HG02885 (cell line): ENCODE results near the gene SLC25A19.

Source experiments
- ATAC-seq: cut with Tn5 transposase; IDR thresholded peaks from one replicate; pipeline ENCODE4 v1.9.1; 2021; ENCODE audit warnings: mild to moderate bottlenecking; ENCODE audit not compliant: unreplicated experiment, poor library complexity

Gene SLC25A19

GRCh38 chr17:75244133-75244866, 44.9 kb downstream of the SLC25A19 start:
- ATAC-seq, result peak; percentile 47

DNA sequence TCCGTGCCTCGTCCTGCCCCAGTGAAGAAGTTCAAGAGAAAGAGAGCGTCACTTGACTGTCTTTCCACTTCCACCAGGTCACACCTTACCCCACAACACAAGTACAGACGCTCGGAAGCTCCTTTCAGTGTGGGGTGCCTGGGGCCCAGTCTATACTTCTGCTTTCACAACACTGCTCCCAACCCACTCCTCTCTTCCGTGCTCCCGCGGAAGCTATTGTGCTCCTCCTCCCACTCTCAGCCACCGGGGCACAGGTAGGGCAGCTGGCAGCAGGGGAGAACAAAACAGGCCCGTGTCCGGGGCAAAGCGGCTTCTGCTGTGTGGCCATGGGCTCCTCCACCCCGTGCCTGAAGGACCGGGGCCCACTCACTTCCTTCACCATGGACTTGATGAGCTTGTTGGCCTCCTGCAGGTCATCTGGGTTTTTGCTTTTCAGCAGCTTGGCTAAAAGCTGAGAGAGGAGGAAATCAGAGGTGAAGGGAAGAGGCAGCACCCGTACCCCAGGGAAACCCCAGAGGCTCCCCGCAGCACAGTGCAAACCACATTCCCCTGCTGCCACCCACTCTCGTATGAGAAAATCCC, 46.7 kb downstream of the SLC25A19 start:
- peak; percentile 58 for ATAC-seq

GRCh38 chr17:75241996-75242460, 47.2 kb downstream of the SLC25A19 start:
- ATAC-seq, result no peak

DNA sequence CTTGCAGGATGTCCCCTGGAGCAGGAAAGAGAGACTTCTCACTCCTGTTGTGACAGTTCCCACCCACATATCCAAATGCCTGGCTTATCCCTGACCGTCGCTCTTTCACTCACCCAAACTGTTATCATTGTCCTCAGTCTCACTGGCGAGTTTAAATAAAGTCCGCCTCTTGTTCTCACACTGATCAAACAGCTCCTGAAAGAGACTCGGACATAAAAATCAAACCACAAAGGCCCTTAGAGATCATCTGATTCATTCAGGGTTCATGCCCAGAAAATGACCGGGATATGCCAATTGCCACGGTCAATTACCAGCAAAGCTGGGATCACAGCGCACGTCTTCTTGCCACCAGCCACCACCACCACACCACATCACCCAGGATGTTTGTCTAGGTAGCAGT, 47.7 kb downstream of the SLC25A19 start:
- ATAC-seq, result no peak

DNA sequence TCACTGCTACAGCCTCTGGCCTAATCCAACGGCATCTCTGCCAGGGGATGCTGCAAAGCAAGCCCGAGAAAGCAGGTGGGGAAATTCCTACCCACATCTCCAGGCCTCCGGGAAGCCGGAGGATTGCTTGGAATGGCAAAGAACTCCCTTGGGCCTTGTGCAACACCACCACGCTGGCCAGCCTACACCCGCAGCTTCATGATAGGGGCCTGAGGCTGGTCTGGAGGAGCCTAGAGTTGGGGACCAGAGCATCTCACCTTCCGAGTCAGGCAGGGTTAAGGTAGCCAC, 48.1 kb downstream of the SLC25A19 start:
- ATAC-seq, result no peak

DNA sequence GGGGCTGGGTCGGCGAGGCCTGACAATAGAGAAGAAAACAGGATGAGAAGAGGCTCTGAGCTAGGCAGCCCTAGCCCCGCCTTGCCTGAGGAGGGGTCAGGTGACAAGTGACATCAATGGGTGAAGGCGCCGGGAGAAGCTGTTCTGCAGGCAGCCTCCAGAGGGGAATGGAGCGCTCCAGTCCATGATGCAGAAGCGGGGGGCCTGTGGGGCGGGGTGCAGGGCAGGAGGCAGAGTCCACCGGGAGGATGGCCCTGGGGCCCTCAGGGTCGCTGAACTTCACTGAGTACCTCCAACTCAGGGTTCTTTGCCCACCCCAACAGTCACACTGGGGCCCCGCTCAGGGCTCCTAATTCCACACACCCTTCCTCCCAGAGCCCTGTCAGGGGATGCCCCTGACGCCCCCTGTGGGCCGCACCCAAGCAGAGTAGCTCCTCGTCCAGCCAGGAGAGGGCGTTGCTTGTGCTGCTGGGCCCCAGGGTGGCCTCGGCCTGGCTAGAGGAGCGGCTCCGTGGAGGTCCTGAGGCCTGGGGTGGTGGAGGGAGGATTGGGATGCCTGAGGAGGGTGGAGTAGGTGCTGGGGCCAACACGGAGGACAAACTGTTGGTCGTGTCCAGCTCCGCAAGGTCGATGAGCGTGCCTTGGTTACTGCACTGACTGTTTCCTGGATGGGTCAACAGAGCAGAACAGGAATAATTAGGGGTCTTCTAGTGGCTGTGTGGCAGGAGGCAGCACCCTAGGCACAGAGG, 48.7 kb downstream of the SLC25A19 start:
- no peak for ATAC-seq

DNA sequence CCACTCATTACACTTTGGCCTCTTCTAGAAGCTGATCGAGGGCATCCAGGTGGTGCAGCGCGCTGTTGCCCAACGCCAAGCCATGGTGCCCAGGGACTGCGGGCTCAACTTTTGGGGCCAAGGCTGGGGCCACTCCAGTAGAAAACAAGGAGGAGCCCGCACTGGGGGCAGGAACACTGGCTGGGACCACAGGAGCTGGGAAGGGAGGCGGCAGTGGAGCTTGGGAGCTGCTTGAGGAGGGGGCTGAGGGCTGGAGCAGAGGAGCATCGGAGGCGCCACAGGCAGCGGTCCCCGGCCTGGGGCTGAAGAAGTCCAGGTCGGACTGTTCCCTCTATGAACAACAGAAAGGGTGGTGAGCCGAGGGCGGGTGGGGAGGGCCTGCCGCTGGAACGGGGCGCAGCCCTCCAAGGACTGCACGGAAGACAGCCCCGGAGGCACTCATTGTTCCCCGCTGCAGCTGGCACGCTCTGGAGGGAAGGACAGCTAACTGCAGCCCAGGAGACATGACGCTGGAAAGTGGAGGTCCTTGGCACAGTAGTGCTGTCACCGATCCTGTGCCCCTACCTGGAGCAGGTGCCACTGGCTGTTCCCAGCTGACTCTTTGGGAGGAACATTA, 49.3 kb downstream of the SLC25A19 start:
- ATAC-seq, result no peak

DNA sequence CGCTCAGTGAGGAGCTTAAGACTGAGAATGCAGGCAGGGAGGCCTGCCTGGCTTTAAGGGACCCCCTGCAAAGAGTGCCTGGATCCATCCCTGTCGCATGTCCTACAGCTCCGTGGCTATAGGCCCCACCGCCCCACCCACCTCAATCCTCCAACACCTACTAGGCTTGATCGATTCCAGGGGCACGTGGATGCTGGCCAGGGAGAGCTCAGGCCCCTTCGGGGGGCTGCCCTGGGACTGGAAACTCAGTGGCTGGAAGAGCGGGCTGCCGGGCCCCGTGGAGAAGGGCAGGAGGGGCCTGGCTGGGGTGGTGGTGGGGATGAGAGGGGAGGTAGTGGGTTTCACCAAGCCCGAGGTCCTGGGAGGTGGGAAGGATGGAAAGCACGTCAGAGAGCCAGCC, 50.0 kb downstream of the SLC25A19 start:
- ATAC-seq, result no peak

DNA sequence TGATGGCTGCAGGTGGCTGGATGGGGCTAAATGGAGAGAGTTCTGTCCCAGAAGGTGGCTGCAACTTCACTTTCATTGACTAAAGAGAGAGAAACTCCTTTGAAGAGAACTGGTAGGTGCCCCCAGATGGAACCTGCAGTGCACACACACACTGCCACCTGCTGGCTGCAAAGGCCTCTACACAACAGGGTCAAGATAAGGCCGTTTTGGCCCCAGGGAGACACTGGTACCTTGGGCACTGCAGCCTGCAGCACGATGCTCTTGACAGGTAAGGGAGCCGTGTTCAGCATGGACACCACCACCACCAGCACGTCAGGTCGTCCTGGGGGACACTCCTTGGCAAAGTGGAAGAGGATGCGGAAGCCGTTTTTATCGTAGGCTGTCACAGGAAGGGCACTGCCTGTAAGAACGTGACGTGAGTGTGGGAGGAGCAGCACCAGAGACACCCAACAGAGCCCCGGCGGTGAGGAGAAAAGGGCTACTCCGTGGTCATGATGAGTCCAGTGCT, 50.5 kb downstream of the SLC25A19 start:
- no peak for ATAC-seq

- no peak for ATAC-seq
Measured at GRCh38 chr17:75238020-75238580, 51.1 kb downstream of the SLC25A19 start.

- ATAC-seq, result no peak
Measured at GRCh38 chr17:75237100-75238014, 51.9 kb downstream of the SLC25A19 start.

- no peak for ATAC-seq
Measured at GRCh38 chr17:75232786-75233185, 56.4 kb downstream of the SLC25A19 start.

- ATAC-seq, result no peak
Measured at GRCh38 chr17:75231741-75232464, 57.3 kb downstream of the SLC25A19 start.

DNA sequence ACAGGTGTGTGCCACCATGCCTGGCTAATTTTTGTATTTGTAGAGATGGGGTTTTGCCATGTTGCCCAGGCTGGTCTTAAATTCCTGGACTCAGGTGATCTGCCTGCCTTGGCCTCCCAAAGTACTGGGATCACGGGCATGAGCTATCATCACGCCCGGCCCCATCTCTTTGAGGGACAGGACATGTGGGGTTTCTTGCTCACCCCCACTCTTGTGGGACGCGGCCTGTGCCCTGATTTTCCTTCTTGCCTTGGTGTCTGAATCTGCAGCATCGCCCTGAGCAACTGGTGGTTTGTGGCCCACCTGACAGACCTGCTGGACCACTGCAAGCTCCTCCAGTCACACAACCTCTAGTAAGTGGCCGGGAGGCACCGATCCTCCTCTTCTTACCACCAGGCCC, 58.2 kb downstream of the SLC25A19 start:
- no peak for ATAC-seq

DNA sequence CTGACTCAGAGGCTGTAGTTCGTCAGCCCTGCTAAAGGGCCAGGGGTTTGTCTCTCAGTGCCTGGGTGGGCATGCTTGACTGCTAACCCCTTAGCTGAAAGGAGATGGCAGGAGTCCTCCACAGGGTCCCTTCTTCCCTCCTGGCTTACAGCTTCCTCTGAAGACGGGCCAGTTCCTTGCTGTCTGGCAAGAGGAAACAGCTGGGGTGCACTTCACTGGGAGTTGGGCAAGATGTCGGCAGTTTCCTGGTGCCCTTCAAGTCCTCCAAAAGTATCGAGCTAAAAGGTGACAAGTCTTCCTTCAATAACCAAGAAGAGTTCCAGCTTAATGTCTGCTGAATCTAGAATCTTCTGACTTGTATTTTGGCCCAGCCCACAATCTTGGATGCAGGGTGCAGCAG, 60.4 kb downstream of the SLC25A19 start:
- ATAC-seq, result no peak

DNA sequence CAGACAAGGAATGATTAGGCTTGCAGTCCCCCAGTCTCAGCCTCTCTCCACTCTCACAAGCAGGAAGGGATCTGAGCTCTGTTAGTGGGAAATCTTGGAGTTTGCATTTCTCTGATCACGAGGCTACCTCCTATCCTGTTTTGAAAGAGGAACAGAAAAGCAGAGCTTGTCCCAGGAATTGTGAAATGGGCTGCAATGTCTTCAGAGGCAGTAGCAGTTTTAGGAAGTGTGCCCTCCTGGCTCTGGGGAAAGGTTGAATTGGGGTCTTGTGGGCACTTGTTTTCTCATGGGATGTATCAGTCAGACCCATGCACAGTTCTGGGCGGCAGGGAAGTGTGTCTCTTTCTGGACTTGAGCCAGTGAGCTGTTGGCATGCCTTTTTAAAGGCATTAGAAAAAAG, 60.9 kb downstream of the SLC25A19 start:
- ATAC-seq, result no peak

GRCh38 chr17:75227729-75228128, 61.5 kb downstream of the SLC25A19 start:
- ATAC-seq, result no peak

DNA sequence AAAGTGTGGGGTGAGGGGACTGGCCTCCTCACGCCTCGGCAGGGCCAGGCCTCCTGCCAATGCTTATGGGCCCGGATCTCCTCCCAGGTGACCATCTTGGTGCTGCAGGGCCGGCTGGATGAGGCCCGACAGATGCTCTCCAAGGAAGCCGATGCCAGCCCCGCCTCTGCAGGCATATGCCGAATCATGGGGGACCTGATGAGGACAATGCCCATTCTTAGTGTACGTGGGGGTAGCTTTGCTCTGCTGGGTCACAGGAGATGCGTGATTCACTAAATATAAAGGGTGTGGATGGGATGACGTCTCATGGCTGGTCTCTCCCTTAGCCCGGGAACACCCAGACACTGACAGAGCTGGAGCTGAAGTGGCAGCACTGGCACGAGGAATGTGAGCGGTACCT, 64.2 kb downstream of the SLC25A19 start:
- no peak for ATAC-seq
